Activated CD4-positive, alpha-beta T cell treated with anti-CD3 and anti-CD28 coated beads, Interleukin-2, amount 50 U/mL, for 1 hour (primary cell): ENCODE data around the gene KIF13A.
"Not testable (repeated sequence)": the region's sequence is repeated elsewhere in the genome, so short reads cannot be mapped to it uniquely, and the experiment has no call there.

Source experiments
- DNase-seq: peaks from one replicate; pipeline ENCODE4 v3.0.0-alpha.2; 2020

The KIF13A gene

GRCh38 chr6:17762651-17763050, 224.8 kb downstream of the KIF13A start:
- no peak for DNase-seq

- DNase-seq, result no peak
Measured at GRCh38 chr6:17758119-17758518, 229.3 kb downstream of the KIF13A start.

- DNase-seq, result no peak
Measured at GRCh38 chr6:17754254-17754653, 233.2 kb downstream of the KIF13A start.

GRCh38 chr6:17745324-17745723, 242.1 kb downstream of the KIF13A start:
- DNase-seq, result not testable (repeated sequence)

- DNase-seq, result not testable (repeated sequence)
Measured at GRCh38 chr6:17744757-17745308, 242.6 kb downstream of the KIF13A start.

GRCh38 chr6:17744019-17744756, 243.2 kb downstream of the KIF13A start:
- no peak for DNase-seq

- DNase-seq, result no peak
Measured at GRCh38 chr6:17741507-17741906, 245.9 kb downstream of the KIF13A start.

- DNase-seq, result no peak
Measured at GRCh38 chr6:17740559-17741220, 246.7 kb downstream of the KIF13A start.

GRCh38 chr6:17737704-17738252, 249.7 kb downstream of the KIF13A start:
- no peak for DNase-seq

GRCh38 chr6:17735311-17735710, 252.1 kb downstream of the KIF13A start:
- not testable (repeated sequence) for DNase-seq

- no peak for DNase-seq
Measured at GRCh38 chr6:17730078-17730704, 257.2 kb downstream of the KIF13A start.

GRCh38 chr6:17729223-17730077, 258.0 kb downstream of the KIF13A start:
- no peak for DNase-seq

- no peak for DNase-seq
Measured at GRCh38 chr6:17728551-17729222, 258.7 kb downstream of the KIF13A start.

GRCh38 chr6:17725083-17725482, 262.4 kb downstream of the KIF13A start:
- DNase-seq, result no peak

- no peak for DNase-seq
Measured at GRCh38 chr6:17724341-17724740, 263.1 kb downstream of the KIF13A start.

GRCh38 chr6:17721671-17722070, 265.8 kb downstream of the KIF13A start:
- no peak for DNase-seq

- DNase-seq, result no peak
Measured at GRCh38 chr6:17719323-17720041, 268.0 kb downstream of the KIF13A start.

- no peak for DNase-seq
Measured at GRCh38 chr6:17716221-17716620, 271.2 kb downstream of the KIF13A start.

GRCh38 chr6:17714879-17715851, 272.3 kb downstream of the KIF13A start:
- DNase-seq, result no peak

- no peak for DNase-seq
Measured at GRCh38 chr6:17714177-17714576, 273.3 kb downstream of the KIF13A start.
